ENCODE measurements around the gene IGSF21. TPM values are rescaled to one million over a fixed set of nuclear protein-coding genes. Genes with fewer than 3 reads are reported as not detected.
A peak's percentile ranks its signal among the peaks of the same experiment; 100 is the strongest.

Gene IGSF21
- polyA plus RNA-seq, 4 donors = 0.17 to 0.49 (median 0.39) TPM

DNA sequence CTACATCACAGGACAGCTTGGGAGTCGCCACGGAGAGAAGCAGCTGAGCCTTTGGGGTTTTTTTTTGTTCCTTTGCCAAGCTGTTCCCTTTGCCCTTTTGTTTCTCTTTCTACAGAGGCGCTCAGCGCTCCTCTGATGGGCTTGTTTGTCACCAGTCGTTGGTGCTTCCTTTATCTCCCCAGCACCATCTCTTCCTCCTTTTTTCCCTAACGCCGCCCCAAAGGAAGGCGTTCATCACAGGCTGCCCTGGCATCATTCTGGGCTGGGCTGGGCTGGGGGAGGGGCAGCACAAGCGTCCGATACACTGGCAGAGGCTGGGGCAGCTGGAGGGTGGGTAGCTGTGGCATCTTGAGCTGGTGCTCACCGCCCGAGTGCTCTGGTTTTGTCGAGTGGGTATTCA, 10.5 kb downstream of the IGSF21 start:
- no peak for DNase-seq (ENCODE audit: low read depth in 4 of 4, low spot score in 3 of 4)

DNA sequence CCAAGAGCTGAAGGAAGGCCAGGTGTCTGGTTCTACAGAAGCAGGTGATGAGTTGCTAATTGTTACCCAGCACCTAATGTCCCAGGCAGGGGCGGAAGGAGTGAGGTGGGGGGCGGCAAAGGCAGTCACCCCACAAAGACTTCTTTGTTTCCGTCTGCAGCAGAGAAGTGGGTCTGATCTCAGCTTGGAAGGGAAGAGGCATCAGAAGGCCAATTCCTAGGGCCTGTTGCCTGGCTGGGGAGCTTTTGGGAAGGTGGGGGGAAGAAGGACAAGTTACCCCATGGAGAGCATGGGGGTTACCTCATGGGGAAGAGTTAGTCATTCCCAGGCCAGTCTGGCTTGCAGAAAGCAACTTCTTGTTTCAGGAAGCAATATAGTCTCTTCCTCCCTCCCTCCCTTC, 10.9 kb downstream of the IGSF21 start:
- no peak for DNase-seq (ENCODE audit: low read depth in 4 of 4, low spot score in 3 of 4)

DNA sequence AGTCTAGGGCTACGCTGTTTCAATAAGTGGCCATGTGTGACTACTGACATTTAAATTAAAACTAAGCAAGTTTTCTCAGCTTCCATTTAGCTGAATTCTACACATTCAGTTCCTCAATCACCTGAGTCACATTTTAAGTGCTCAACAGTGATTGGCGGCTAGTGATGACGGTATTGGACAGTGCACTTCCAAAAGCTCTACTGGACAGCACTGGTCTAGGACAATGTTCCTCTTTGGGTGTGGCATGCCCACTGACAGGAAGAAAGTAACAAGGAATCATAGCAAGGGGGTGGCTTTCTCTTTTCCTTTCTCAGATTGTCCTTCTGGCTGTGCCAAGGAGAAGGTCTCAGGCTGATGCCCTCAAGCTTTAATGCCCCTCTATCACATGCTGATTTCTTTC, 11.7 kb downstream of the IGSF21 start:
- no peak for DNase-seq (ENCODE audit: low read depth in 4 of 4, low spot score in 3 of 4)

DNA sequence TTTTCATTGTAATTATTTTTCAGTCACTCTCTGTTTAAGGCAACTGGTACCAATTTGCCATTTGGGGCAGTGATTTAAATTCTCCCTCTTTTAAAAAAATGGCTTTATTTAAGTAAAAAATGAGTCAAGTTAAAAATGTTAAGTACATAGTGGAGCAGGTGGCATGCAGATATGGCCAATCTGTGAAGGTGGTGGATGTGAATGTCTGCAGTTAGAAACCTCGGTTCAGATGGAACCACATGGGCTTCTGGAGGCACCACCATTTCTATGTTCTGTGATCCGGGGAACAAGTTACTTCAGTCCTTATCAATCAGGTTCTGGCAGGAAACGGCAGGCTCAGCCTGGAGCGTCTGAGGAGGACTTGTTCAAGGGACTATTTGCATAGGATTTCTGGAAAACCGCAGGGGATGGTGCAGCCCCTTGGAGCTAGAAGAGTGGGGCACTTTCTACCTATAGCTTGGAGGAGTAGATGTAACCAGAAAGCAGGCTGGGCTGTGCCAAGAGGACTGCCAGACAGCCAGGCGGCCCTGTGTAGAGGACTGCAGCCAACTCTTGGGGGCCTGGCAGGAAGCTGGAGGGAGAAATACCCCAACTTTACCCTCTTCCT, 12.3 kb downstream of the IGSF21 start:
- no peak for DNase-seq (ENCODE audit: low read depth in 4 of 4, low spot score in 3 of 4)

DNA sequence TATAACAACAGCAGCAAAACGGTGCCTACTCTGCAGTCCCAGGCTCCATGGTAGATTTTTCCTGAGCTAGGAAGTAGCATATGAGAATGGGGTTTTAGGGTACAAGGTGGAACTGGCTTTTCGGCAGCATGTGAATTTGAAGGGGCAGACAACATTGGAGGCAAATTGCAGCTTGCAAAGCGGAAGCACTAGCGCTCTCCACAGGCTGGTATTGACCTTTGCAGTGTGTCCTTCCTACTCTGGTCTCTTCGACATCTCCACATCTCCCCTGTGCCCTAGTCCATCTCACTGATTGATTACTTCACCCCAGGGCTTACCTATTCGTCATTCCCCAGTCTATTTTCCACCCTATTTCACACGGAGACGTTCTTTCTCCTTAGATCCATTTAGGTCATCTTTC, 13.0 kb downstream of the IGSF21 start:
- DNase-seq (ENCODE audit: low read depth in 4 of 4, low spot score in 3 of 4) = no peak

DNA sequence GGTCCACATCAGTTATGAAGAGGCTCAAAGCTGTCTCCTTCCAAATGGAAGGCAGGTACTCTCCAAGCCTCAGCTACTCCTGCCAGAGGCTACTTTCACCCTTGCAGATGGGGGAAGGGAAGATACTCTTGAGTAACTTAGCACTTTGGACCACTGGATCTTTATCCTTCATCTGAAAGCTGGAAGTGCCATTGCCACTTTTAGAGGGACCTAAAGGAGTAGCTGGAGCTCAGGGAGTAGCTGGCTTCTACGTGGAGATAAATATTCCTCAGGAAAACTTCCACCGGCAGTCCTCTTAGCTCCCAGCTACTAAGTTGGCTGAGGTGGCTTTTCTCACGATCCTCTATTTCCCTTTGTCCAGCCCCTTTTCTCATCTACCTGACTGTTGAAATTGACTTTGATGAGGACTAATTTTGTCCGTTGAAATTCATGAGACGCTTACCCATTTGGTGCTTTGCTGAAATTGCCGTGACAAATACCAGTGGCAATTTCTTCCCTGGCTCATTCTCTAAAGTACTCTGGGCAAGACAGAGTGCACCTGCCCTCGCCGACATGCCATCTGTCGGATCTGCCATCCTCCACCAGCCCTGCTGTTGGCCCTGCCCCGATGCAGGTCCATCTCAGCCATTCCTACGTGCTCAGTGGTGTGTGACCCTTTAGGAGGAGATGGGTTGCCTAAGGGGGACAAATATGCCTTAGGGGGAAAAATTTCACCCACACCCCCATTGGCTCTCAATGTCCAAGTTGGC, 13.6 kb downstream of the IGSF21 start:
- no peak for DNase-seq (ENCODE audit: low read depth in 4 of 4, low spot score in 3 of 4)

DNA sequence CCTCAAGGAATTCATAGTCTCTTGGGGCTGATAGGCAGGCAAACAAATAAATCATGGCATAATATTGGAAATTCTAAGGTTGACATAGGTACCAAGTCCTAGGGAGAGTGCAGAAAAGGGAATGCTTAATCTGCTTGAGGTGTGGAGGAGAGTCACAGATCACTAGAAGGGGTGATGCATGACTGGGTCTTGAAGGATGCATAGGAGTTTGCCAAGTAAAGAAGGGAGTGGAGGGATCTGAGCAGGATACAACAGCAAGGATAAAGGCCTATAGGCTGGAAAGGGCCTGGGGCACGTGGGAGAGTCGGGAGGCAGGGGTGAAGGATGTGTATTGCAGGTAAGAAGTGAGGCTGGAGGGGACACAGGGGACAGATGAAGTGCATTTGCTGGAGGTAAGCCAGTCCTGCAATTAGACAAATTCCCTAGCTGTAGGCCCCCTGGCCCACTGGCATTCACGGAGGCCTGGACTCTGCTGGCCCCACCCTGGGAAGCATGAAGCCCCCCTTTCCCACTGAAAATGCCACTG, 15.9 kb downstream of the IGSF21 start:
- DNase-seq (ENCODE audit: low read depth in 4 of 4, low spot score in 3 of 4) = no peak

DNA sequence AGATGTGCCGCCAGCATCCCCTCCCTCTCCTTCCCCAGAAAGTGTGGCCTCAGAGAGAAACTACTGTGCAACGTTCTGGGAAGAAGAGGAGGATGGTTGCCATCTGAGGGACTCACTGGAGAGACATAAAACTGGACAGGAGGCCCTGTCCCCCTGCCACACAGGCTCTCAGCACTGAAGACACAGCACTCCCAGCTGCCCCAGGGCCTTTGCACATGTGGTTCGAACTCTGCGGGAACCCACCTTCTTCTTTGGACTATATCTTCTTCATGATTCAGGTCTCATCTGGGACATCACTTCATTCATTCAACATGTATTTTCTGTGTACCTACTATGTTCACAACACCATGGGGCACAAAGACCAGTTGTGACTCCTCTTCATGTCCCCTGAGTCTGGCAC, 17.4 kb downstream of the IGSF21 start:
- DNase-seq (ENCODE audit: low read depth in 4 of 4, low spot score in 3 of 4) = no peak

DNA sequence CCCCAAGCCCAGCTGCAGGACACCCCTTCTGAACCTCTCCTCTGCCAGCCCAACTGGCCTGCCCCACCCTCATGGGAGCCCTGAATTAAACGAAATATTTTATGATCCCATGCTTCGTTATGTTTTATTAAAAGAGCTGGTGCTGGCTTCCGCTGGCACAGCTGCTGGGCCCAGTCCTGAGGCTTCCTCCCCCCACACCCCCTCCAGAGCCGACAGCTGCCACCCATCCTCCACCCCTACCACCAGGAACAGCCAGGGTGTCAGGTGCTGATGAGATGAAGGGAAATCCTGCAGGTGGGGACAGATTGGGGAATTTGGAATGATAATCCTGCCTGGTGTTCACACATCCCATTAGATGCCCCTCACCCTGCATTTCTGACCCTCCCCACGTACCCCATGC, 19.0 kb downstream of the IGSF21 start:
- DNase-seq (ENCODE audit: low read depth in 4 of 4, low spot score in 3 of 4) = no peak

DNA sequence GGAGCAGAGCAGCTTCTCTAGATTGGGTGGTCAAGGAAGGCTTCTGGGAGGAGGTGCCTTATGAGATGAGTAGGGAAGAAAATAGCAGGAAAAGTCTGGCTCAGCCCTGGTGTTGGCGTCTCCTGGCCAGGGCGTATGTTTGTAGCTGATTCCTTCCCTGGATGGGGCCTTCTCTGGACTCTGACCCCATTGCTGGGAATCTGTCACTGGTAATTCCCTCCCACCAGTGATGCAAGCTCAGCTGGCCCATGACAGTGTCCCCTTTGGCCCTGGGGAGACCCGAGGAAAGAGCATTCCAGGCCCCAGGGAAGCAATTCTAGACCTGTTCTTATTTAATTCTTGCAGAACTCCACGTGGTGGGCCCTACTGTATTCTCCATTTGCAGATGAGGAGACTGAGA, 20.7 kb downstream of the IGSF21 start:
- no peak for DNase-seq (ENCODE audit: low read depth in 4 of 4, low spot score in 3 of 4)

DNA sequence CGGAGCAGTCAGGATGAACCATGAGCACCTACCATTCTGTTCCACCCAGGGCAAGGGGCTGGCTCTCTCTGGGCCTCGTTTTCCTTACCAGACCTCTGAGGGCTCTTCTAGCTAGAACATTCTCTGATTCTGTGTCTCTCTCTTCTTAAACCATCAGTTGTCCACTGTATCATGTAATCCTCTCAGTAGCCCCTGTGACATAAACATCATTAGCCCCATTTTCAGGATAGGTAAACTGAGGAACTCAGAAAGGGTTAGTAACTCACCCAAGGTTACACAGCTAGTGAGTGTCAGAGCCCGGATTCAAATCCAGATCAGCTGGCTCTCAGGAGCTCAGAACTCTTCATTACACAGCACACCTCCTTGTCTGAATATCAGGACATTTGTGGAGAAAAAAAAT, 22.8 kb downstream of the IGSF21 start:
- no peak for DNase-seq (ENCODE audit: low read depth in 4 of 4, low spot score in 3 of 4)

DNA sequence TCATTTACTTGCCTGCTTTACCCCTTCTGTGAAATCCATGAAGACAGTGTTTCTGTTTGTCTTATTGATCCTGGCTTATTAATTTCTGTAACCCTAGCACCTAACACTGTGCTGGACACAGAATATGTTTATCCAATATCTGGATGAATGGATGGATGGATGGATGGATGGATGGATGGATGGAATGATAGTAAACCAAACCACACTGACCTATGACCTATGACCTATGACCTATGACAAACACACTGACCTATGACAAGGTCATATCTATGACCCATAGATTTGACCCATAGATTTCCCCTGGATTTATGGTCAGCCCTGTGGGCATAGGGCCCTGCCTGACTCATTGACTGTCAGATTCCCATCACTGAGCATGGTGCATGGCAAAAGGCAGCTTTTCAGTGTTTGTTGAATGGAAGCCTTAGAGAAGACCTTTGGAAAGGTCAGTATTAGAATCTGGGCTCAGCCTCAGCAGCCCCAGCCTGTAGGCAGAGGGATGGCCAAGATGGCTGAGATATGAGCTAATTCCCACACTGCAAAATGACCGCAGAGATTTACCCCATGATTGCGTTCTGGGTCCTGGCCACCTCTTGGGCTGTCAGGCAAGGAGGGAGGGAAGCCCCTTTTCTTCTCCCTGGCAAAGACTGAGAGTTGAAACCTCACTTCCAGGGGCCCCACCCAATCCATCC, 24.6 kb downstream of the IGSF21 start:
- DNase-seq (ENCODE audit: low read depth in 4 of 4, low spot score in 3 of 4) = no peak

DNA sequence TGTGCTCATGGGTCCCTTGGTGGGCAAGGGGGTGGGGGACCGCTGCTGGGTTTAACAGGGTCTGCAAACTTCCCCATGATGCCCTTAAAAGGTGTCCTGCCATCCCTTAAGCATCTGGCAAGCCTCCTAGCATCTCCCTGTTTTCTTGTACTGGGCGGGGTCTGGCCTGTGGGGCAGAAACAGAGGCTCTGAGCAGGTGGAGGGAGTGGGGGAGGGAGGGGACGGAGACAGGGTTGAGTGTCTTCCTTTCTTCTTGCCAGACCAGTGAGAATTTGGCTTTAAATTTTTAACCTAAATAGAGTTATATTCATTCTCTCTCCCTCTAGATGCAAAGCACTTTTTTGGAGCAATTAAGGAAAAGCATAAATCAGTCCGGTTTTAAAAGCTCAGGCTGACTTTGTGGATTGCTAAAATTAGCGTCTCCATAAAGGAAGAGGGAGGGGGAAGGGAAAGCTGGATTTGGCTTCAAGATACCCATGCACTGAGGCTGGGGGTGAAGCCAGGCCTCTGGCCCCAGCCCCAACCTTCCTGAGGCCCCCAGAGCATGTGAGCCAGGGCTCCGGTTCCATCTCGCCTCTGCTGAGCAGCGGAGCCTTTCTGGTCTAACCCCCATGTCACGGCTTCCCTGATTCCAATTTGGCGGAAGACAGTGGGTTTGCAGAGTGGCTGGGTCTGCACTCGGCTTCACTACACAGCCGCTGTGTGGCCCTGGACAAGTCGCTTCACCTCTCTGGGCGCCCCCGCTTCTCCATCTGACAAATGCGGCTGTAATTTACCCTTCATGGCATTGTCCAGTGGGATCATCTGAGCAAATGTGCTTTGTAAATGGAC, 25.3 kb downstream of the IGSF21 start:
- DNase-seq (ENCODE audit: low read depth in 4 of 4, low spot score in 3 of 4) = peak in 1 of 4 donors; percentile 38

DNA sequence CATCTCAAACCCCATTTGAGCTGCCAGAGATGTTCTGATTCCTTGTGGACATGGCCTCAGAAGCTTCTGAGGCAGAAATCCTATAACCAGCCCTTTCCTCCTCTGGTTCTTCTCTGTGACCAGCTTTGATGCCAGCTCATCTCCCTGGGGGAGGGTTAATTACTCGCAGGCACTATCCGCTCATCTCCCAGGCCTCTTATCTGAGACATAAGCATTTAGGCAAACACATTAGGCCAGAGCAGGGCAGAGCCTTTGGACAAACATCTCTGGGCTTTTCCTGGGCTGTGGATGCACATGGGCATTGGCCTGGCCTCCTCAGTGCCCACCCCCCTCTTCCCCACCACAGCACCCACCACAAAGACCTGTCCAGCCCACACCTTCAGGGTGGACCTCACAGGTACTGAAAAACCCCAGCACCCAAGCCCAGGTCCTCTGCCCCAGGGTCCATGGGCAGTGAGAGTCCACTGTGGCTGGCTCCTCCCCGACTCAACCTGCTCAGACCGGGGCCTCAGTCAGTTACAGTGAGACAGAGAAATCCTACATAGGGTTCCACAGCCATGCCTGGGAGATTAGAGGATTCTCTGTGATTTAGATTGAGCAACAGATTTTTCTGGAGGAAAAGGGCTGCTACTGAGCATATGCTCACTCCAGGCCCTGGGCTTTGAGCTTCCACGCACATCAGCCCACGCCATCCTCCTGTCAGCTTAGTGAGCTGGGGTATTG, 26.9 kb downstream of the IGSF21 start:
- no peak for DNase-seq (ENCODE audit: low read depth in 4 of 4, low spot score in 3 of 4)

DNA sequence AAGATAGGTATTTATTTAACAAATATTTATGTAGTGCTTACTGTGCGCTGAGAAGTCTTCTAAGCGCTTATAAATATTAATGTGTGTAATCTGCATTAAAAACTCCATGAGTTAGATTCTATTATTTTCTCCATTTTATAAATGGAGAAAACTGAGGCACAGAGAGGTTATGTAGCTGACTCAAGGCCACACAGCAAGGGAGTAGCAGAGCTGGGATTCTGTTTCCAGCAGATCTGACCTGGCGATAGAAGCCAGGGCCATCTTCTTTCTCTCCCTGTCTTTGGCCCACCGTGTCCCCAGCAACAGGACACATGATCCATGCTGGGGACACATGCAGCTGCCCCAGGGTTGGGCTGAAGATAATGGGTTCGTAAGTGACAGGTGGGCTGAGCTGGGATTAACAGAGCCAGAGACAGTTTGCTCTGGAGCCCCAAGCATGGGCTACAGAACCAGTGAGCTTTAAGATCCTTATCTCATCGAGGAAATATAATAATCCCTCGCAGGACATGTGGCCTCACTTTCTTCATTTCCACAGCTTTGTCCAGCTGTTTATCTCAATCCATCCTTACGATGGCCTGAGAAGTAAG, 30.3 kb downstream of the IGSF21 start:
- no peak for DNase-seq (ENCODE audit: low read depth in 4 of 4, low spot score in 3 of 4)

DNA sequence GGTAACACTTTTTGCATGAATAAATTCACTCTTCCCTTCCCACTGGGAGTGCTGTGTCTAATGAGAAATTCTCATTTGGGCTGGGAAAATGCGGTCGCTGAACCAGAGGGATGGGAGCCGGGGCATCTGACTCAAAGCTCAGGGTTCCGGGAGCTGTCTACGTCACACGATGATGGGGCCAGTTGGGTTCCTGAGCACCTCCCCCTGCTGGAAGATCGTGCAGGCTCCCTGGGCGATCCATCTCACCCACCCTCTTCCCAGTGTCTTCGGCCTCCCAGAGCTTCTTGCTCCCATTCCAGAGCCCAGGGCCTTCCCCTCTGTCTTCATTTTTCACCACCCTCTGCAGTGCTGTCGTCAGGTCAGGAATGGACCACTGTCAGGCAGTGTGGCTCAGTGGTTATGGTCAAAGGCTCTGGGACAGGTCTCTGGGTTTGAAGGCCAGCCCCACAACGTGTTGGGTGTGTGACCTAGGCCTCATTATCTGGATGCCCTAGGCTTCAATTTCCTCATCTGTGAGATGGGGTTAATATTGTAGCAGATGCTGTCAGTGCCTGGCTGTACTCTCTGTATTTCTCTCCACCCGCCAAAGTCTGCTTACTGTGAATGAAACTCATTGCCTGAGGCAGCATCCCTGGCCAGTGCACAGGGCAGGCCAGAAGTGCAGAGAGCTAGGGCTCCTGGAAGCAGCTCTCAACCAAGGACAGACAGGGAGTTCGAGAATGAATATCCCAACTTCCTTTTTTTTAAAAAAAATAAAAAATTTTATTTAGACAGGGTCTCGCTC, 31.8 kb downstream of the IGSF21 start:
- DNase-seq (ENCODE audit: low read depth in 4 of 4, low spot score in 3 of 4) = no peak

DNA sequence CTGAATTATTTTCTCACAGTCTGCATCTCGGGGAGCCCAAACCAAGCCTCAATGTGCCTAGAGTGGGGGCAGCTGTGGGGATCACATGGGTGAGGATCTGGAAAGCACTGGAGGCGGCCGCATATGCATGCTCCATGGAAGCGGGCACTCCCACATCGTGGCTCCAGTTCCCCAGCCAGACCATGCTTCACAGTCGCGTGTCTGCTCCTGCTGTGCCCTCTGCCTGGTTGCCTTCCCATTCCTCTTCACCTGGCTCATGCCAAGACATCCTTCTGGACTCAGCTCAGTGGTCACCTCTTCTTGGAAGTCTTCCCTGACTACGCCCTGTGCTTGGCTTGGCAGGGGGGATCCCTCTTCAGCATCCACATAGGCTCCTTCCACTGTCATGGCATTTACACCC, 32.8 kb downstream of the IGSF21 start:
- no peak for DNase-seq (ENCODE audit: low read depth in 4 of 4, low spot score in 3 of 4)

DNA sequence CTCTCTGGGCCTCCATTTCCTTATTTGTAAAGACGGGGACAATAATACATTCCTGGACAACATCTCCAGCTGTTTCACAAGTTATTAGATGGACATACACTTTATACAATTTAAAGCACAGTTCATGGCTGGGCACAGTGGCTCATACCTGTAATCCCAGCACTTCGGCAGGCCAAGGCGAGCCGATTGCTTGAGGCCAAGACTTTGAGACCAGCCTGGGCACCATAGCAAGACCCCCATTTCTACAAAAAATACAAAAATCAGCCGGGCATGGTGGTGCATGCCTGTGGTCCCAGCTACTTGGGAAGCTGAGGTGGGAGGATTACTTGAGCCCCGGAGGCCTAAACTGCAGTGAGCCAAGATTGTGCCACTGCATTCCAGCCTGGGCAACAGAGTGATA, 34.1 kb downstream of the IGSF21 start:
- no peak for DNase-seq (ENCODE audit: low read depth in 4 of 4, low spot score in 3 of 4)

DNA sequence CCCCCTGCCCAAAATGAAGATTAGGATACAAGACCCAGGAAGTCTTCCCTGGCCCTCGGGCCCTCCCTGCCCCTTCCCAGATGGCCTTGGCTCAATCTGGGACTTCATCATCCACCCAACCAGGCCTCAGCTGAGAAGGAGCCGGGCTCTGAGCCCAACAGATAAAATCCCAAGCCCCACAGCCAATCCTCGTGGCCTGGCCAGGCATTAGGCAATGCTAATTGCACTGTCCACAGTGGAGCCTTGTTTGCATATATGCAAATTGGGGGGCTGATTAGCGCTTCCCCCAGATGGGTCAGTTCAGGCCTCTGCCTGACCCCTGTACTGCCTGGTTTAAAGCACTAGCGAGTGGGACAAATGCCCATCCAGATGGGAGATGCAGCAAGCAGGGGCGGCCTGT, 34.9 kb downstream of the IGSF21 start:
- DNase-seq (ENCODE audit: low read depth in 4 of 4, low spot score in 3 of 4) = no peak
